GM18507 (cell line): ENCODE results near the gene NSMF.

Experiments used
- DNase-seq: peaks from one replicate; pipeline ENCODE4 v3.0.0; 2011; ENCODE audit warnings: low read depth; ENCODE audit not compliant: insufficient read length; ENCODE audit errors: extremely low spot score
- FAIRE-seq: peaks from 2 replicates; lab custom pipeline; 2011; peaks lifted over from hg19 to GRCh38; lab: Jason Lieb, UNC

Gene NSMF

GRCh38 chr9:137492464-137493363, 33.6 kb upstream of the NSMF start:
- FAIRE-seq (no peak), DNase-seq (peak; percentile 46)

- DNase-seq (no peak), FAIRE-seq (no peak)
These were observed 32.8 kb upstream of the NSMF start for GRCh38 chr9:137491735-137492432.

GRCh38 chr9:137490532-137491186, 31.5 kb upstream of the NSMF start:
- no peak for FAIRE-seq

GRCh38 chr9:137488906-137489305, 29.8 kb upstream of the NSMF start:
- FAIRE-seq: no peak
- DNase-seq: no peak

More at GRCh38 chr9:137490532-137491186, 31.5 kb upstream of the NSMF start:
- no peak for DNase-seq

GRCh38 chr9:137488327-137488653, 29.2 kb upstream of the NSMF start:
- FAIRE-seq (no peak), DNase-seq (no peak)

- FAIRE-seq: no peak
These were observed 28.6 kb upstream of the NSMF start for GRCh38 chr9:137487454-137488326.

GRCh38 chr9:137486545-137487453, 27.7 kb upstream of the NSMF start:
- no peak for DNase-seq

More at GRCh38 chr9:137487454-137488326, 28.6 kb upstream of the NSMF start:
- no peak for DNase-seq

GRCh38 chr9:137486141-137486490, 27.0 kb upstream of the NSMF start:
- FAIRE-seq: no peak

More at GRCh38 chr9:137486545-137487453, 27.7 kb upstream of the NSMF start:
- FAIRE-seq: no peak

GRCh38 chr9:137485343-137486140, 26.4 kb upstream of the NSMF start:
- no peak for FAIRE-seq
- DNase-seq: no peak

More at GRCh38 chr9:137486141-137486490, 27.0 kb upstream of the NSMF start:
- no peak for DNase-seq

- FAIRE-seq (no peak), DNase-seq (no peak)
These were observed 25.6 kb upstream of the NSMF start for GRCh38 chr9:137484551-137485315.

- DNase-seq: no peak
- no peak for FAIRE-seq
These were observed 23.1 kb upstream of the NSMF start for GRCh38 chr9:137482094-137482781.

GRCh38 chr9:137480686-137481683, 21.9 kb upstream of the NSMF start:
- DNase-seq (no peak), FAIRE-seq (no peak)

- DNase-seq: no peak
- no peak for FAIRE-seq
These were observed 21.0 kb upstream of the NSMF start for GRCh38 chr9:137479892-137480685.
